ENCODE results near the gene HNRNPM.
A peak's percentile ranks its signal among the peaks of the same experiment; 100 is the strongest.
"Not testable (repeated sequence)": the region's sequence is repeated elsewhere in the genome, so short reads cannot be mapped to it uniquely, and the experiment has no call there.

HNRNPM gene

DNA sequence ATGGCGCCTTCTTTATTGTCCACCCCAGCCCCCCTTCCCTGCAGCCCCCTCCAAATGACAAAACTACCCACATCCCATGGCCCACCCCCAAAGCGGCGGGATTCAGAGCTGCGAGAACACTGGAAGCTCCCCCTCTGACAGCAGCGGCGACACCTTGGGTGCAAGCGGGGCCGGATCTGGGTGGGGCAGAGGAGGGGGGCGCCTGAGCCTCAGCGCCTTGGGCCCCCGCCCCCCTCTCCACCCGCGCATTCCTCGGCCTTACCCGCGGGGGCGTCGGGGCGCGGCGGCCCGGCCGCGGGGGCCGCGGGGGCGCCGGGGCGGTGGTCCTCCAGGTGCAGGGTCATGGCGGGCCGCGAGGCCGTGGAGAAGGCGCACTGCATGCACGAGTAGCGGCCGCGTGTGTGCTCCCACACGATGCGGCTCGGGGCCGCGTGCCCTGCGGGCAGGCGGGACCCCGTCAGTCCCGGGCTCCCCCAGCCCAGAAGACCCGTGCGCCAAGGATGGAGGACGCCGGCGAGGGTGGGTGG lies 65.9 kb downstream of the HNRNPM start:
- no peak for DNase-seq (ENCODE audit: low read depth)
- no peak overlapping the region for H3K4me3 ChIP-seq (ENCODE audit: low read depth, low read length)
- TF ChIP-seq CTCF (IDR thresholded peaks at IDR 0.05; ENCODE audit: low read depth, low read length, missing control alignments), result no peak

GRCh38 chr19:8511573-8512101 lies 66.9 kb downstream of the HNRNPM start:
- DNase-seq (ENCODE audit: low read depth), result no peak
- peak; percentile 17 for TF ChIP-seq CTCF (IDR thresholded peaks at IDR 0.05; ENCODE audit: low read depth, low read length, missing control alignments)
- no peak overlapping the region for H3K4me3 ChIP-seq (ENCODE audit: low read depth, low read length)

DNA sequence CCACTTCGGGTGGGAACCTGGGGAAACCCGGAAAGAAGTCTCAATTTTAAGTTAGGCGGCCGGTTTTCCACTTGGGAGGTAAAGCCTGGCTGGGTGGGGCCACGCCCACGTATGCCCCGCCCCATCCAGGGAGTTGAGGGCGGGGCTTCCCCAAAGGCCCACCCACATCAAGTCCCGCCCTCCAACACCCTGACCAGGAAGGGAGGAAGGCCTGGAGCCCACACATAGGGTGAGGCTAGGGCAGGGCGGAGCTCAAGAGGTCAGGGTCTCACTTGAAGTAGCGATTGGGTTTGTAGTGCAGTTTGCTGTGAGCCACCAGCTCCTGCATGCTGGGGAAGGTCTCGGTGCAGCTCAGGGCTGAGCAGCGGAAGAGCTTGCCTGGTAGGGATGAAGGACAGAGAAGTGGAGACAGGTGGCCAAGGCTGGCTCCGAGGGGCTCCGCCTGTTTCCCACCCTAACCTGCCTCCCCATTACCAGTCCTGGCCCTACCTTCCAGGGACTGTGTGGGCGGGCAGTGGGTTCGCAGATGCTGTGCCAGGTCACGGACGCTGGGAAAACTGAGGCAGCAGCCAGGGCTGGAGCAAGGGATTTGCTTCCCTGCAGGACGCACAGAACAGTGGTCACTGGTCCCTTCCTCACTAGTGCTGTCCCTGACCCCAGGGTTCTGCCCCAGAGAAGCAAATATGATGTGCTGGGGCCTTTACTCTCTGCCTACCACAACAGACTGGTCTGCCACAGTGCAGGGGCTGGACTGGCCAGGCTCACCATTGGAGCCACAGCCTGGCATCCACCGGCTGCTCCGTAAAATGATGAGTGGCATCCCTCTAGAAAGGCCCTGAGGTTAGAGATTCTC lies 67.6 kb downstream of the HNRNPM start:
- no peak for DNase-seq (ENCODE audit: low read depth)
- no peak for TF ChIP-seq CTCF (IDR thresholded peaks at IDR 0.05; ENCODE audit: low read depth, low read length, missing control alignments)
- H3K4me3 ChIP-seq (ENCODE audit: low read depth, low read length), result no peak overlapping the region

DNA sequence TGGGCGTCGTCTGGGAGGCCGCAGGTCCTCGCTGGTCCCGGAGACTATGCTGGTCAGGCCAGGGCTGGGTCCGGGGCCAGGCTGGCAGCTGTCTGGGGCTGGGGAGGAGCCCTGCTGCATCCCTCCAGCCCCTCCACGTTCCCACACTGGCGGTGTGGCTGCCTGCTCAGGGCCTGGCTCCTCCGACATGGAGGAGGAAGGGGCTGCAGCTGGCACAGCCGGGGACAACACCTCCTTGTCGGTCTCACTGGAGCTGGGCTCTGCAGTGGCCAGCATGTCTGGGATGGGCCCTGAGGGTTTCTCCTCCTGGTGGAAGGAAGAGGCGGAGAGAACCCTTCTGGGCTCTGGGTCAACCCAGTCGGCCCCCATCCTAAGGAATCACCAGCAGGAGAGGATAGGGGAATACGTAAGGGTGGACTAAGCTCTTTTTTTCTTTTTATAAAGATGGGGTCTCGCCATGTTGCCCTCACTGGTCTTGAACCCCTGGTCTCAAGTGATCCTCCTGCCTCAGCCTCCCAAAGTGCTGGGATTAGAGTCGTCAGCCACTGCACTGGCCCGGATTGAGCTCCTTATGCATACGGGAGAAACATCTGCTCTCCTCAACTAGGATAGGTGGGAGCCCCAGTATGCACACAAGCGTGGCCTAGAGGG lies 68.4 kb downstream of the HNRNPM start:
- DNase-seq (ENCODE audit: low read depth), result no peak
- no peak for TF ChIP-seq CTCF (IDR thresholded peaks at IDR 0.05; ENCODE audit: low read depth, low read length, missing control alignments)
- peak overlapping the region; percentile 72 for H3K4me3 ChIP-seq (ENCODE audit: low read depth, low read length)

DNA sequence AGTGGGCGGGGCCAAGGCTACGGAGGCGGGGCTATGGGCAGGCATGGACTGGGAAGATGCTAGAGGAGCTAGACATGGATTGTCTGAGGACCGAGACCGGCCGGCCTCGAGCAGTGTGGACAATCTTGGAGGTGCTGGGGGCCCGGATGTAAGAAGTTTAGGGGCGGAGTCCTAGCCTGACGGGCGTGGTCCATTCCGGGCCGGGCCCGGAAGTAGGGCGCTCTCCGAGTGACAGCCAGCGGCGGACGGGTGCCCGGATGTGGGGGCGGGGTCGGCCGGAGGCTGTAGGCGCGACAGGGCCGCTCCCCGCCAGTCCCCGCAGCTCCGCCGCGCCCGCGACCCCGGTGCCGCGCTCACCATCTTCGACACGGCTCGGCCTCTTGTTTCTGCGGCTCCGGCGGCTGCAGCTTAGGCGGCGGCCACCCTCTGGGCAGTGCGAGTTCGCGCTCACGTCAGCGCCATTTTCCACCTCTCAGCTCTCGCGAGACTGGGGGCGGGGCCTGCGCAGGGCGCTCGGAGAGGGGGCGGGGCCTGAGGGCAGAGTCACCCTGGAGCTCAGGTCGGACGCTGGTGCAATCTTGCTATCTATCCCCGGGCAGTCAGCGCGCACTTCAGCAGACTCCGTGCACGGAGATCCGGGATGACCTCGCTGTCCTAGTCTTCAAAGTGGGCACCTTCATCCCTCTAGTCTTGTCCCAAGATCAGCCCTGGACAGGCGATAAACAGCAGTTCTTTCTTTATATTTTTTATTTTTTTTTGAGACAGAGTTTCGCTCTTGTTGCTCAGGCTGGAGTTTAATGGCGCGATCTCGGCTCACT lies 69.1 kb downstream of the HNRNPM start, which contains the start of gene ZNF414:
Gene ZNF414, minus strand, starts transcription at position 481 of the 818 bp plus-strand sequence. Its CDS starts 121 bp downstream, at position 360.
- H3K4me3 ChIP-seq (ENCODE audit: low read depth, low read length), result peak within 1 kb of the TSS; percentile 72
- peak; percentile 76 for DNase-seq (ENCODE audit: low read depth)
- no peak for TF ChIP-seq CTCF (IDR thresholded peaks at IDR 0.05; ENCODE audit: low read depth, low read length, missing control alignments)

GRCh38 chr19:8514505-8515009 lies 69.8 kb downstream of the HNRNPM start:
- not testable (repeated sequence) for DNase-seq (ENCODE audit: low read depth)
- H3K4me3 ChIP-seq (ENCODE audit: low read depth, low read length), result peak overlapping the region; percentile 72
